ENCODE measurements around the gene ANP32B. TPM values are rescaled to one million over a fixed set of nuclear protein-coding genes. Genes with fewer than 3 reads are reported as not detected.
A peak's percentile ranks its signal among the peaks of the same experiment; 100 is the strongest.

ANP32B gene
- total RNA-seq, 1 donor from 2014 or later, result 32.3 TPM

GRCh38 chr9:98031169-98031568 lies 48.0 kb downstream of the ANP32B start:
- no peak for DNase-seq

GRCh38 chr9:98031935-98032334 lies 48.8 kb downstream of the ANP32B start:
- DNase-seq, result no peak

GRCh38 chr9:98034593-98035546 lies 51.7 kb downstream of the ANP32B start:
- no peak for DNase-seq

- DNase-seq, result no peak
These were observed 54.2 kb downstream of the ANP32B start for GRCh38 chr9:98037357-98037756.

- DNase-seq, result no peak
These were observed 55.8 kb downstream of the ANP32B start for GRCh38 chr9:98038958-98039357.

GRCh38 chr9:98039607-98040017 lies 56.5 kb downstream of the ANP32B start:
- no peak for DNase-seq

GRCh38 chr9:98040212-98040611 lies 57.1 kb downstream of the ANP32B start:
- no peak for DNase-seq

- no peak for DNase-seq
These were observed 60.8 kb downstream of the ANP32B start for GRCh38 chr9:98043915-98044314.

- no peak for DNase-seq
These were observed 62.4 kb downstream of the ANP32B start for GRCh38 chr9:98045234-98046179.

GRCh38 chr9:98046180-98046543 lies 63.0 kb downstream of the ANP32B start:
- no peak for DNase-seq

- no peak for DNase-seq
These were observed 63.9 kb downstream of the ANP32B start for GRCh38 chr9:98047002-98047401.

GRCh38 chr9:98049288-98050072 lies 66.3 kb downstream of the ANP32B start:
- DNase-seq, result no peak

- DNase-seq, result no peak
These were observed 67.2 kb downstream of the ANP32B start for GRCh38 chr9:98050351-98050750.

GRCh38 chr9:98054376-98054951 lies 71.3 kb downstream of the ANP32B start:
- DNase-seq, result no peak

- DNase-seq, result peak; percentile 93
These were observed 73.4 kb downstream of the ANP32B start, which contains the start of gene NANS for GRCh38 chr9:98056269-98057137. NANS (plus strand) TSS chr9:98056732; CDS start chr9:98056809, 77 bp downstream.

GRCh38 chr9:98057138-98057799 lies 74.1 kb downstream of the ANP32B start:
- peak; percentile 52 for DNase-seq

- DNase-seq, result no peak
These were observed 79.0 kb downstream of the ANP32B start for GRCh38 chr9:98062161-98062560.

GRCh38 chr9:98064623-98065392 lies 81.7 kb downstream of the ANP32B start:
- no peak for DNase-seq

Data from skin of body (tissue), 2 donors.